K562 (cell line): ENCODE results near the gene HAP1. TPM values are rescaled to one million over a fixed set of nuclear protein-coding genes. Genes with fewer than 3 reads are reported as not detected.

Experiments used
- BHLHE40 ChIP-seq: IDR thresholded peaks from 2 replicates; pipeline ENCODE4 v1.6.1; 2011; ENCODE audit warnings: low read length, improper control_type of control experiment
- CXXC5 ChIP-seq: fragments of 250-450 bp; sonication (Bioruptor Pico); IDR thresholded peaks from 2 replicates; pipeline ENCODE4 v1.8.0; 2022; ENCODE audit warnings: inconsistent platforms, mild to moderate bottlenecking, moderate library complexity
- DPF2 ChIP-seq: fragments of 450-650 bp; IDR thresholded peaks from 2 replicates; pipeline ENCODE4 v1.6.1; 2016
- ERF ChIP-seq: fragments of 450-650 bp; formaldehyde crosslinking; IDR thresholded peaks from 2 replicates; pipeline ENCODE4 v1.4.0; 2020; ENCODE audit warnings: mild to moderate bottlenecking, mixed read lengths
- EZH2 ChIP-seq: IDR thresholded peaks from 2 replicates; pipeline ENCODE4 v1.6.1; 2012; ENCODE audit warnings: low read depth, mild to moderate bottlenecking, inconsistent platforms, low read length, borderline replicate concordance
- LCOR ChIP-seq: sonication (generic); formaldehyde crosslinking; IDR thresholded peaks from 2 replicates; pipeline ENCODE4 v1.8.0; 2022; ENCODE audit warnings: mild to moderate bottlenecking, missing genetic modification reagents
- MAX ChIP-seq: sonication (generic); formaldehyde crosslinking; IDR thresholded peaks from 2 replicates; pipeline ENCODE4 v1.9.0; 2022; ENCODE audit warnings: mild to moderate bottlenecking, missing genetic modification reagents
- MTF1 ChIP-seq: fragments of 250-450 bp; sonication (Bioruptor Pico); IDR thresholded peaks from 2 replicates; pipeline ENCODE4 v1.9.0; 2021; ENCODE audit warnings: moderate library complexity, mild to moderate bottlenecking, inconsistent platforms, borderline replicate concordance
- NEUROD1 ChIP-seq: fragments of 150-350 bp; IDR thresholded peaks from 2 replicates; pipeline ENCODE4 v1.6.1; 2014; ENCODE audit warnings: borderline replicate concordance, low read length, low read depth; ENCODE audit not compliant: partially characterized antibody
- RB1 ChIP-seq: fragments of 450-650 bp; IDR thresholded peaks from 2 replicates; pipeline ENCODE4 v1.6.1; 2017; ENCODE audit warnings: low read depth, mild to moderate bottlenecking
- SMAD4 ChIP-seq: fragments of 250-450 bp; sonication (Bioruptor Pico); conservative IDR thresholded peaks from 2 replicates; pipeline ENCODE4 v1.8.0; 2021; ENCODE audit warnings: inconsistent platforms, mild to moderate bottlenecking, moderate library complexity
- SMC3 ChIP-seq: conservative IDR thresholded peaks from 2 replicates; pipeline ENCODE4 v1.6.1; 2011; ENCODE audit warnings: low read depth, low read length, improper control_type of control experiment; ENCODE audit not compliant: insufficient read depth
- SPI1 ChIP-seq: IDR thresholded peaks from 2 replicates; pipeline ENCODE4 v1.6.1; 2011; ENCODE audit warnings: low read depth, low read length, control low read depth, borderline replicate concordance
- THRA ChIP-seq: fragments of 450-650 bp; IDR thresholded peaks from 2 replicates; pipeline ENCODE4 v1.6.1; 2017; ENCODE audit warnings: mild to moderate bottlenecking, moderate library complexity
- ZBTB12 ChIP-seq: fragments of 250-450 bp; sonication (Bioruptor Pico); IDR thresholded peaks from 2 replicates; pipeline ENCODE4 v1.4.0; 2020
- ZBTB8A ChIP-seq: fragments of 450-650 bp; IDR thresholded peaks from 2 replicates; pipeline ENCODE4 v1.6.1; 2018; ENCODE audit warnings: mild to moderate bottlenecking, moderate library complexity; ENCODE audit not compliant: partially characterized antibody
- ZKSCAN1 ChIP-seq: fragments of 150-350 bp; IDR thresholded peaks from 2 replicates; pipeline ENCODE4 v1.6.1; 2016; ENCODE audit warnings: low read depth, low read length
- ZNF347 ChIP-seq: fragments of 450-650 bp; formaldehyde crosslinking; IDR thresholded peaks from 2 replicates; pipeline ENCODE4 v1.4.0; 2020; ENCODE audit warnings: low read depth, mild to moderate bottlenecking, moderate library complexity
- ZNF76 ChIP-seq: fragments of 250-450 bp; sonication (Bioruptor Pico); IDR thresholded peaks from 2 replicates; pipeline ENCODE4 v1.4.0; 2020; ENCODE audit warnings: mild to moderate bottlenecking, moderate library complexity, borderline replicate concordance
- polyA plus RNA-seq, 8 experiments: library from polyadenylated mRNA; depleted of rRNA in 4 of 8; stranded (reverse) in 5 of 8; unstranded in 3 of 8; fragments of >200 nt; fragmentation: Nextera tagmentation in 2 of 8; fragmentation: Illumina TruSeq in 1 of 8; extraction: Ambion mirVana in 2 of 8; extraction: Trizol in 1 of 8; gene quantifications; 2 replicates each; pipeline versions ENCODE4 v1.2.1 to v1.2.3, GENCODE V29; 2011 to 2014; ENCODE audit warnings: inconsistent platforms in 1 of 8, missing spikeins in 1 of 8
- total RNA-seq, 7 experiments: library from RNA; depleted of rRNA in 6 of 7; stranded (reverse); fragments of >200 nt in 6 of 7; fragmentation: Illumina TruSeq in 2 of 7; extraction: Trizol in 2 of 7; gene quantifications; 2 replicates each; pipeline versions ENCODE4 v1.2.1 to v1.2.3, GENCODE V29; 2011 to 2021; ENCODE audit warnings: low replicate concordance in 1 of 7
- TF ChIP-seq, protein P1 (sequence below): fragments of 450-650 bp; IDR thresholded peaks from 2 replicates; pipeline ENCODE4 v1.6.1; 2016; ENCODE audit warnings: mild to moderate bottlenecking
- TF ChIP-seq, protein P2 (sequence below): fragments of 450-650 bp; formaldehyde crosslinking; IDR thresholded peaks from 2 replicates; pipeline ENCODE4 v1.4.0; 2022; ENCODE audit warnings: mild to moderate bottlenecking, moderate library complexity
- TF ChIP-seq, protein P3 (sequence below): fragments of 250-450 bp; sonication (Bioruptor Pico); IDR thresholded peaks from 2 replicates; pipeline ENCODE4 v1.8.0; 2022; ENCODE audit warnings: moderate library complexity, mild to moderate bottlenecking, inconsistent platforms

The HAP1 gene
- total and polyA plus RNA-seq, 9 of the 15 experiments (the other 6 are each of a cell fraction or from before 2014, with no cell fraction given): under 0.01 to 0.09 (median 0.04) TPM; not detected in 6

- TF ChIP-seq, protein P1, sequence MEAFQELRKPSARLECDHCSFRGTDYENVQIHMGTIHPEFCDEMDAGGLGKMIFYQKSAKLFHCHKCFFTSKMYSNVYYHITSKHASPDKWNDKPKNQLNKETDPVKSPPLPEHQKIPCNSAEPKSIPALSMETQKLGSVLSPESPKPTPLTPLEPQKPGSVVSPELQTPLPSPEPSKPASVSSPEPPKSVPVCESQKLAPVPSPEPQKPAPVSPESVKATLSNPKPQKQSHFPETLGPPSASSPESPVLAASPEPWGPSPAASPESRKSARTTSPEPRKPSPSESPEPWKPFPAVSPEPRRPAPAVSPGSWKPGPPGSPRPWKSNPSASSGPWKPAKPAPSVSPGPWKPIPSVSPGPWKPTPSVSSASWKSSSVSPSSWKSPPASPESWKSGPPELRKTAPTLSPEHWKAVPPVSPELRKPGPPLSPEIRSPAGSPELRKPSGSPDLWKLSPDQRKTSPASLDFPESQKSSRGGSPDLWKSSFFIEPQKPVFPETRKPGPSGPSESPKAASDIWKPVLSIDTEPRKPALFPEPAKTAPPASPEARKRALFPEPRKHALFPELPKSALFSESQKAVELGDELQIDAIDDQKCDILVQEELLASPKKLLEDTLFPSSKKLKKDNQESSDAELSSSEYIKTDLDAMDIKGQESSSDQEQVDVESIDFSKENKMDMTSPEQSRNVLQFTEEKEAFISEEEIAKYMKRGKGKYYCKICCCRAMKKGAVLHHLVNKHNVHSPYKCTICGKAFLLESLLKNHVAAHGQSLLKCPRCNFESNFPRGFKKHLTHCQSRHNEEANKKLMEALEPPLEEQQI: no peak
- TF ChIP-seq, protein P2, sequence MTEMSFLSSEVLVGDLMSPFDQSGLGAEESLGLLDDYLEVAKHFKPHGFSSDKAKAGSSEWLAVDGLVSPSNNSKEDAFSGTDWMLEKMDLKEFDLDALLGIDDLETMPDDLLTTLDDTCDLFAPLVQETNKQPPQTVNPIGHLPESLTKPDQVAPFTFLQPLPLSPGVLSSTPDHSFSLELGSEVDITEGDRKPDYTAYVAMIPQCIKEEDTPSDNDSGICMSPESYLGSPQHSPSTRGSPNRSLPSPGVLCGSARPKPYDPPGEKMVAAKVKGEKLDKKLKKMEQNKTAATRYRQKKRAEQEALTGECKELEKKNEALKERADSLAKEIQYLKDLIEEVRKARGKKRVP: peak; percentile 66; the same call in 1 of the 2 replicates
- no peak for TF ChIP-seq ZBTB8A
- no peak for TF ChIP-seq NEUROD1
- no peak for TF ChIP-seq DPF2
- TF ChIP-seq, protein P3, sequence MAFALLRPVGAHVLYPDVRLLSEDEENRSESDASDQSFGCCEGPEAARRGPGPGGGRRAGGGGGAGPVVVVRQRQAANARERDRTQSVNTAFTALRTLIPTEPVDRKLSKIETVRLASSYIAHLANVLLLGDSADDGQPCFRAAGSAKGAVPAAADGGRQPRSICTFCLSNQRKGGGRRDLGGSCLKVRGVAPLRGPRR: peak; percentile 92
- TF ChIP-seq MAX (CRISPR knock-in tag): peak; percentile 94
- no peak for TF ChIP-seq ZNF347 (CRISPR knock-in tag)
- peak; percentile 89 for TF ChIP-seq SMAD4 (CRISPR knock-in tag)
- peak; percentile 99 for TF ChIP-seq SMC3
- no peak for TF ChIP-seq THRA
- peak; percentile 67 for TF ChIP-seq CXXC5 (CRISPR knock-in tag)
- no peak for TF ChIP-seq ZKSCAN1
- TF ChIP-seq ZNF76: 0 out of 2 replicates have a peak, but pooled peaks have one; percentile 79
- TF ChIP-seq ZBTB12 (CRISPR knock-in tag): 0 out of 2 replicates have a peak, but pooled peaks have one; percentile 46
- no peak for TF ChIP-seq BHLHE40
- no peak for TF ChIP-seq LCOR
- no peak for TF ChIP-seq MTF1
- TF ChIP-seq EZH2: no peak
- TF ChIP-seq SPI1: peak; percentile 23; the same call in 1 of the 2 replicates
- peak; percentile 61; the same call in 1 of the 2 replicates for TF ChIP-seq ERF (CRISPR knock-in tag)
- peak; percentile 60; the same call in 1 of the 2 replicates for TF ChIP-seq RB1
Measured at GRCh38 chr17:41738077-41738800, 3.8 kb upstream of the HAP1 start (continued).
